B cell (primary cell): ENCODE data around the gene CTRL. TPM values are rescaled to one million over a fixed set of nuclear protein-coding genes. Genes with fewer than 3 reads are reported as not detected.

ENCODE experiments used
- ATAC-seq: fragments of 200-7000 bp; cut with Tn5 transposase; one replicate; pipeline ENCODE4 v1.10.0; 2021; ENCODE audit warnings: low read depth, mild to moderate bottlenecking, moderate number of reproducible peaks, moderate library complexity
- CTCF ChIA-PET: fragments of 350-600 bp; sonication (Branson Sonifier 250); formaldehyde crosslinking; loops from one replicate; lab custom pipeline; 2021; ENCODE audit warnings: antibody characterized with exemption, inconsistent platforms; lab: Charles Lee
- POLR2A ChIA-PET: fragments of 350-600 bp; sonication (Branson Sonifier 250); formaldehyde crosslinking; loops from one replicate; lab custom pipeline; 2021; ENCODE audit warnings: antibody characterized with exemption; lab: Charles Lee
- DNase-seq: peaks from one replicate; pipeline ENCODE4 v3.0.0; 2013
- H2AFZ ChIP-seq: 2 replicates; pipeline ENCODE4 v1.6.1; 2012; ENCODE audit warnings: mild to moderate bottlenecking, low read depth, low read length; ENCODE audit not compliant: insufficient read depth, poor library complexity, severe bottlenecking
- H3K27ac ChIP-seq, 2 donors: 1 replicate in 1 of 2; 2 replicates in 1 of 2; pipeline ENCODE4 v1.5.1; 2012 to 2013; ENCODE audit warnings: low read length in 2 of 2, mild to moderate bottlenecking in 2 of 2, moderate library complexity in 1 of 2
- H3K27me3 ChIP-seq, 4 experiments: fragments of 200-600 bp in 1 of 4; sonication (generic) in 1 of 4; replicated peaks in 1 of 4; 1 replicate in 2 of 4; 2 replicates in 2 of 4; pipeline versions ENCODE4 v1.6.1 to v1.7.0; 2013 to 2016; ENCODE audit warnings: low read length in 3 of 4, mild to moderate bottlenecking in 2 of 4, mixed read lengths in 1 of 4, moderate library complexity in 1 of 4; ENCODE audit not compliant: insufficient read depth in 4 of 4, control insufficient read depth in 3 of 4; ENCODE audit errors: control extremely low read depth in 1 of 4
- H3K36me3 ChIP-seq, 2 experiments: replicated peaks in 1 of 2; 1 replicate in 1 of 2; 2 replicates in 1 of 2; pipeline versions ENCODE4 v1.6.1 to v1.7.1; 2013; ENCODE audit warnings: low read length in 1 of 2; ENCODE audit not compliant: insufficient read depth in 2 of 2, control insufficient read depth in 1 of 2; ENCODE audit errors: control extremely low read depth in 1 of 2, extremely low read depth in 1 of 2
- H3K4me1 ChIP-seq, 2 donors: fragments of 200-600 bp in 1 of 2; sonication (generic) in 1 of 2; 1 replicate in 1 of 2; 2 replicates in 1 of 2; pipeline versions ENCODE4 v1.5.1 to v1.6.1; 2013 to 2017; ENCODE audit warnings: low read length in 2 of 2; ENCODE audit not compliant: control insufficient read depth in 2 of 2, insufficient read depth in 2 of 2
- H3K4me2 ChIP-seq: replicated peaks from 2 replicates; pipeline ENCODE3; 2012; ENCODE audit warnings: mild to moderate bottlenecking, low read depth, low read length; ENCODE audit not compliant: poor library complexity, severe bottlenecking
- H3K4me3 ChIP-seq, 5 experiments: fragments of 200-600 bp in 1 of 5; sonication (generic) in 1 of 5; 1 replicate in 3 of 5; 2 replicates in 2 of 5; pipeline versions ENCODE4 v1.5.1 to v1.7.0; 2011 to 2016; ENCODE audit warnings: low read length in 4 of 5, mild to moderate bottlenecking in 4 of 5, low read depth in 2 of 5, control low read depth in 1 of 5, moderate library complexity in 1 of 5; ENCODE audit not compliant: insufficient read depth in 1 of 5; ENCODE audit errors: control extremely low read depth in 1 of 5, extremely low read depth in 1 of 5
- H3K79me2 ChIP-seq: fragments of 200-600 bp; sonication (generic); one replicate; pipeline ENCODE4 v1.6.0; 2016; ENCODE audit warnings: low read length; ENCODE audit not compliant: control insufficient read depth, insufficient read depth
- H3K9ac ChIP-seq: fragments of 200-600 bp; sonication (generic); 2 replicates; pipeline ENCODE4 v1.6.1; 2017; ENCODE audit warnings: mild to moderate bottlenecking, low read length, moderate library complexity
- H3K9me3 ChIP-seq, 3 donors: one replicate each; pipeline versions ENCODE4 v1.6.1 to v1.7.1; 2013; ENCODE audit warnings: low read length in 2 of 3; ENCODE audit not compliant: control insufficient read depth in 2 of 3, insufficient read depth in 1 of 3; ENCODE audit errors: control extremely low read depth in 1 of 3
- H4K20me1 ChIP-seq: 2 replicates; pipeline ENCODE4 v1.6.0; 2012; ENCODE audit warnings: mild to moderate bottlenecking, low read length; ENCODE audit not compliant: insufficient read depth, control insufficient read depth, poor library complexity, severe bottlenecking
- H3K27ac Mint-ChIP-seq: one replicate; pipeline ENCODE4 v1.8.0; 2021; ENCODE audit warnings: mixed read lengths
- H3K27me3 Mint-ChIP-seq: one replicate; pipeline ENCODE4 v1.8.0; 2021; ENCODE audit warnings: mixed read lengths
- H3K4me1 Mint-ChIP-seq: one replicate; pipeline ENCODE4 v1.8.0; 2021; ENCODE audit warnings: mixed read lengths
- H3K4me3 Mint-ChIP-seq: one replicate; pipeline ENCODE4 v1.8.0; 2021; ENCODE audit warnings: mixed read lengths
- H3K9me3 Mint-ChIP-seq: one replicate; pipeline ENCODE4 v1.8.0; 2022; ENCODE audit warnings: mixed read lengths; ENCODE audit not compliant: insufficient read depth
- CTCF ChIP-seq: fragments of 200-600 bp; IDR thresholded peaks from one replicate; pipeline ENCODE4 v1.8.0; 2022; ENCODE audit warnings: antibody characterized with exemption, mild to moderate bottlenecking
- EZH2 ChIP-seq: IDR thresholded peaks from 2 replicates; pipeline ENCODE4 v1.6.1; 2012; ENCODE audit warnings: borderline replicate concordance, low read depth, mild to moderate bottlenecking, moderate library complexity, low read length; ENCODE audit not compliant: insufficient read depth, poor library complexity, severe bottlenecking
- WGBS: methylation state at CpG from one replicate; pipeline ENCODE4 v1.1.5; 2013; ENCODE audit warnings: missing lambda C conversion rate; ENCODE audit not compliant: insufficient coverage; 5-methylcytosine and 5-hydroxymethylcytosine counted together
- intact Hi-C: fragments of 100-400 bp; cut with micrococcal nuclease; formaldehyde crosslinking; loops from one replicate; pipeline ENCODE4 v1.10.0; 2022
- polyA plus RNA-seq: library from polyadenylated mRNA; depleted of rRNA; stranded (reverse); fragments of >200 nt; gene quantifications from 2 replicates; pipeline ENCODE4 v1.2.3, GENCODE V29; 2012
- total RNA-seq, 2 donors: library from RNA; stranded (reverse); fragments of 120-200 nt in 1 of 2; gene quantifications; 1 replicate in 1 of 2; 2 replicates in 1 of 2; pipeline versions ENCODE4 v1.2.3 to v1.2.4, GENCODE V29; 2013 to 2022

Gene CTRL
- total and polyA plus RNA-seq, 2 donors (not counting 1 experiment from before 2014, with no cell fraction given), result 5.8 to 19.0 TPM

- Histone ChIP-seq H3K4me2 (no peak overlapping the region), H3K79me2 (peaks cover 32% of the 10 kb centered on the region), H2AFZ (no peak overlapping the region), H3K27ac (no peak overlapping the region), H3K27me3 (no peaks in the 10 kb centered on the region), H3K9me3 (no peaks in the 10 kb centered on the region), H3K4me3 (no peak overlapping the region), H3K4me1 (peaks cover 10 to 19% of the 10 kb centered on the region in 2 donors), H3K9ac (no peak overlapping the region), H4K20me1 (peaks cover 8% of the 10 kb centered on the region), H3K36me3 (peaks cover 0 to 22% of the 10 kb centered on the region in 2 experiments)
- Mint-ChIP-seq H3K9me3 (no peaks in the 10 kb centered on the region), H3K27ac (no peak overlapping the region), H3K4me3 (no peak overlapping the region), H3K4me1 (peaks cover 17% of the 10 kb centered on the region), H3K27me3 (no peaks in the 10 kb centered on the region)
- no peak for DNase-seq
- TF ChIP-seq CTCF (no peak), EZH2 (no peak)
- CTCF ChIA-PET, result interaction anchor here (0.7 to 1.2 kb wide), 2 partner anchors 23 to 81 kb away, joined by 3 to 4 read pairs; no protein-coding TSS in a partner anchor
- whole genome bisulfite sequencing, result 100% methylated on average over 4 of the region's 6 CpGs
- ATAC-seq, result no peak
- intact Hi-C loops, result loop anchor here (10.0 kb wide), 1 partner anchor 260 kb away; no protein-coding TSS in a partner anchor
- POLR2A ChIA-PET, result interaction anchor here (0.5 to 1.2 kb wide), 2 partner anchors 23 to 24 kb away, joined by 3 to 4 read pairs; no protein-coding TSS in a partner anchor
Measured at GRCh38 chr16:67964477-67965131, 32.9 kb upstream of the CTRL start.

GRCh38 chr16:67963662-67964321, 32.1 kb upstream of the CTRL start:
- no peaks in the 10 kb centered on the region for H3K27me3 ChIP-seq
- no peak overlapping the region for H2AFZ ChIP-seq
- intact Hi-C loops, result loop anchor here (10.0 kb wide), 1 partner anchor 261 kb away; no protein-coding TSS in a partner anchor
- ChIA-PET POLR2A (interaction anchor here (1.2 kb wide), 1 partner anchor 23 kb away, joined by 4 read pairs; no protein-coding TSS in a partner anchor), CTCF (interaction anchor here (0.5 to 0.7 kb wide), 2 partner anchors 22 to 1277 kb away, joined by 3 read pairs; no protein-coding TSS in a partner anchor)
- TF ChIP-seq EZH2, result no peak
- TF ChIP-seq CTCF, result no peak
- no peak overlapping the region for H3K27ac Mint-ChIP-seq
- no peak overlapping the region for H3K27ac ChIP-seq
- ATAC-seq, result no peak
- no peak overlapping the region for H3K4me3 ChIP-seq
- H3K9ac ChIP-seq, result no peak overlapping the region
- no peak for DNase-seq
- H3K27me3 Mint-ChIP-seq, result no peaks in the 10 kb centered on the region
- peaks cover 10 to 13% of the 10 kb centered on the region in 2 donors for H3K4me1 ChIP-seq
- H3K4me3 Mint-ChIP-seq, result no peak overlapping the region
- peaks cover 13% of the 10 kb centered on the region for H3K4me1 Mint-ChIP-seq
- H4K20me1 ChIP-seq, result peaks cover 8% of the 10 kb centered on the region
- no peaks in the 10 kb centered on the region for H3K9me3 Mint-ChIP-seq
- H3K36me3 ChIP-seq, result peaks cover 0 to 23% of the 10 kb centered on the region in 2 experiments
- H3K4me2 ChIP-seq, result no peak overlapping the region
- 94% methylated on average over 32 of the region's 32 CpGs for WGBS
- no peaks in the 10 kb centered on the region for H3K9me3 ChIP-seq
- peaks cover 32% of the 10 kb centered on the region for H3K79me2 ChIP-seq
